Left lung (tissue), 10 donors: ENCODE measurements around the gene JARID2. TPM values are rescaled to one million over a fixed set of nuclear protein-coding genes. Genes with fewer than 3 reads are reported as not detected.
A peak's percentile ranks its signal among the peaks of the same experiment; 100 is the strongest.

Source experiments
- ATAC-seq: fragments of 200-7000 bp; cut with Tn5 transposase; one replicate; pipeline ENCODE4 v1.9.1; 2020; ENCODE audit warnings: moderate library complexity
- DNase-seq, 4 donors: peaks; one replicate each; pipeline ENCODE4 v3.0.0-alpha.2; 2013 to 2020
- H3K27ac ChIP-seq, 2 donors: fragments of 200-600 bp; sonication (generic) in 1 of 2; one replicate each; pipeline versions ENCODE4 v1.5.0 to v1.8.0; 2020 to 2021
- H3K27me3 ChIP-seq, 2 donors: fragments of 200-600 bp; sonication (generic) in 1 of 2; one replicate each; pipeline versions ENCODE4 v1.5.0 to v1.8.0; 2020 to 2021
- H3K36me3 ChIP-seq, 2 donors: fragments of 200-600 bp; sonication (generic) in 1 of 2; one replicate each; pipeline versions ENCODE4 v1.5.0 to v1.8.0; 2020 to 2021
- H3K4me1 ChIP-seq, 2 donors: fragments of 200-600 bp; one replicate each; pipeline ENCODE4 v1.8.0; 2021
- H3K4me3 ChIP-seq, 2 donors: fragments of 200-600 bp; sonication (generic) in 1 of 2; one replicate each; pipeline versions ENCODE4 v1.5.0 to v1.8.0; 2020 to 2021; ENCODE audit warnings: mild to moderate bottlenecking in 1 of 2
- H3K9me3 ChIP-seq, 2 donors: fragments of 200-600 bp; sonication (generic) in 1 of 2; one replicate each; pipeline versions ENCODE4 v1.5.0 to v1.8.0; 2020 to 2021
- intact Hi-C, 2 donors: fragments of 100-400 bp; cut with DNase I; formaldehyde crosslinking; loops; one replicate each; pipeline versions ENCODE4 v1.11.2 to v1.14.2; 2022
- polyA plus RNA-seq, 6 donors: library from polyadenylated mRNA; unstranded; fragments of 120-200 nt; gene quantifications; one replicate each; pipeline ENCODE4 v1.2.1, GENCODE V29; 2013; ENCODE audit not compliant: insufficient read length in 6 of 6
- total RNA-seq, 2 donors: library from RNA; stranded (reverse); fragmentation: NEBNext Ultra II Directional; extraction: Animal tissue kit (Norgen Biotek cat#: 25700); gene quantifications; one replicate each; pipeline ENCODE4 v1.2.1, GENCODE V29; 2021
- TF ChIP-seq, protein P1 (sequence below), 2 donors: fragments of 200-600 bp; sonication (generic) in 1 of 2; IDR thresholded peaks; one replicate each; pipeline versions ENCODE4 v1.5.0 to v1.8.0; 2021; ENCODE audit warnings: antibody characterized with exemption in 2 of 2
- donor health status: DM: no; HTN: yes; CAD: no.
- donor health status: DM: no; HTN: no; CAD: no.

Gene JARID2
- total and polyA plus RNA-seq, 8 donors, result 10.2 to 19.4 (median 17.8) TPM

DNA sequence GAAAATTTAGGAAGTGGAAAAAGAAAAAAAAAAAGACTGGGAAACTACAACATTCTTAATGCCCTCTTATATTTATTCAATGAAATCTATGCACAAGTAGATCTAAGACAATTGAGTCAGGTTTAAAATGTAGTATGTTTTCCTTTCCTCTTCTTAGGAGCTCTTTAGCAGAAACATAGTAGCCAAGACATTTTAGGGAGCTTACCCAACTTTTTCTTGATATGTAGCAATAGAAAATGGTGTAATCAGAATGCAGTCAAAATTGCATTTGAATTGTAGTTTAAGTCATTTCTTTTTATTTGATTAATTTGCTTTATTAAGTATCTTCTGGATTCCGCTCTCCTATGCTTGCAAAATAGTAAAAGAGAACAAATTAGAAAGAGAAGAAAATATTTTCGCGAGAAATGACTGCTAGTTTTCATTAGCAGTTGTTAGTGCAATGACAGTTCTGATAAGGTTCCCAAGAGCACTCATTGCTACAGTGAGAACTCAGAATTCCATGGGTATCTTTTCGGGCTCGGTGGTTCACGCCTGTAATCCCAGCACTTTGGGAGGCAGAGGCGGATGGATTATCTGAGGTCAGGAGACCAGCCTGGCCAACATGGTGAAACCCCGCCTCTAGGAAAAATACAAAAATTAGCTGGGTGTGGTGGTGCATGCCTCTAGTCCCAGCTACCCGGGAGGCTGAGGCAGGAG lies 52.2 kb downstream of the JARID2 start:
- Histone ChIP-seq H3K4me1 (peaks cover 11 to 73% of the 10 kb centered on the region in 2 donors), H3K9me3 (no peaks in the 10 kb centered on the region), H3K27me3 (no peaks in the 10 kb centered on the region), H3K27ac (peak overlapping the region in 1 of 2 donors; percentile 53), H3K4me3 (no peak overlapping the region), H3K36me3 (no peaks in the 10 kb centered on the region)
- DNase-seq (peak in 1 of 4 donors; percentile 50), ATAC-seq (peak; percentile 50)
- TF ChIP-seq, protein P1, sequence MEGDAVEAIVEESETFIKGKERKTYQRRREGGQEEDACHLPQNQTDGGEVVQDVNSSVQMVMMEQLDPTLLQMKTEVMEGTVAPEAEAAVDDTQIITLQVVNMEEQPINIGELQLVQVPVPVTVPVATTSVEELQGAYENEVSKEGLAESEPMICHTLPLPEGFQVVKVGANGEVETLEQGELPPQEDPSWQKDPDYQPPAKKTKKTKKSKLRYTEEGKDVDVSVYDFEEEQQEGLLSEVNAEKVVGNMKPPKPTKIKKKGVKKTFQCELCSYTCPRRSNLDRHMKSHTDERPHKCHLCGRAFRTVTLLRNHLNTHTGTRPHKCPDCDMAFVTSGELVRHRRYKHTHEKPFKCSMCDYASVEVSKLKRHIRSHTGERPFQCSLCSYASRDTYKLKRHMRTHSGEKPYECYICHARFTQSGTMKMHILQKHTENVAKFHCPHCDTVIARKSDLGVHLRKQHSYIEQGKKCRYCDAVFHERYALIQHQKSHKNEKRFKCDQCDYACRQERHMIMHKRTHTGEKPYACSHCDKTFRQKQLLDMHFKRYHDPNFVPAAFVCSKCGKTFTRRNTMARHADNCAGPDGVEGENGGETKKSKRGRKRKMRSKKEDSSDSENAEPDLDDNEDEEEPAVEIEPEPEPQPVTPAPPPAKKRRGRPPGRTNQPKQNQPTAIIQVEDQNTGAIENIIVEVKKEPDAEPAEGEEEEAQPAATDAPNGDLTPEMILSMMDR (IDR thresholded peaks at IDR 0.05), result no peak
- intact Hi-C loops, result no loop called here

DNA sequence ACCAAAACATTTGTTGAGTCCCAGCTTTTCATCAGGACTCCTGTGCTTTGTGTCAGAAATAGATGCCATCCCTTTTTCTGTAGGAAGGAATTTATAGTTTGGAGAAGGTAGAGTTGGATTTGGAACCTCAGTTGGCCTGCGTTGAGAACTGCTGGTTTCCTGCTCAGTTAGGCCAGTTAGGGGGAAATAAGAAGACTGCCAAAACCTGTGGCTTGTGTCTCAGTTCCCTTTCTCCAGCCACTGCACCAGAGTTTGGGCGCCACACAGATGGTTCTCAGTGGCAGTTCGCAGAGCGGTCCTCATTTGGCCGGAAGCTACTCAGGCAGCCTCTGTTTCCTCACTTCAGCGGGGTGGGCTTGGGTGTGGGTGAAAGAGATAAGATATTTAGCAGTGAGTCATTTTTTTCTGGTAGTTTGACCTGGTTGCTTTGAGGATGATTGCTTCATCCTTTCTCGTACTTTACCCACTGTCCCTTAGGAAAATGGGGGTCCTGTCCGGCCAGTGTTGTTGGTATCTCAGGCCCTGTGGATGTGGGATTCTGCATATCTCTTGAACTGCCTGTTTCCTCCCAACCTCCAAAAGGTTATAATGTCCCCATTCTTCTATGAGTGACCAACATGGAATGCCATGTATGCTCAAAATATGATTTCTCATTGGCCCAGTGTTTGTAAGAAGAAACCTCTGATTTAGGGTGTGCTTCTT lies 53.7 kb downstream of the JARID2 start:
- TF ChIP-seq, protein P1 (IDR thresholded peaks at IDR 0.05), result no peak
- Histone ChIP-seq H3K27me3 (no peaks in the 10 kb centered on the region), H3K27ac (peak overlapping the region in 1 of 2 donors; percentile 37), H3K36me3 (no peaks in the 10 kb centered on the region), H3K4me3 (no peak overlapping the region), H3K4me1 (peaks cover 11 to 72% of the 10 kb centered on the region in 2 donors), H3K9me3 (no peaks in the 10 kb centered on the region)
- intact Hi-C loops, result no loop called here
- peak; percentile 35 for ATAC-seq
- DNase-seq, result peak in 1 of 4 donors; percentile 53

DNA sequence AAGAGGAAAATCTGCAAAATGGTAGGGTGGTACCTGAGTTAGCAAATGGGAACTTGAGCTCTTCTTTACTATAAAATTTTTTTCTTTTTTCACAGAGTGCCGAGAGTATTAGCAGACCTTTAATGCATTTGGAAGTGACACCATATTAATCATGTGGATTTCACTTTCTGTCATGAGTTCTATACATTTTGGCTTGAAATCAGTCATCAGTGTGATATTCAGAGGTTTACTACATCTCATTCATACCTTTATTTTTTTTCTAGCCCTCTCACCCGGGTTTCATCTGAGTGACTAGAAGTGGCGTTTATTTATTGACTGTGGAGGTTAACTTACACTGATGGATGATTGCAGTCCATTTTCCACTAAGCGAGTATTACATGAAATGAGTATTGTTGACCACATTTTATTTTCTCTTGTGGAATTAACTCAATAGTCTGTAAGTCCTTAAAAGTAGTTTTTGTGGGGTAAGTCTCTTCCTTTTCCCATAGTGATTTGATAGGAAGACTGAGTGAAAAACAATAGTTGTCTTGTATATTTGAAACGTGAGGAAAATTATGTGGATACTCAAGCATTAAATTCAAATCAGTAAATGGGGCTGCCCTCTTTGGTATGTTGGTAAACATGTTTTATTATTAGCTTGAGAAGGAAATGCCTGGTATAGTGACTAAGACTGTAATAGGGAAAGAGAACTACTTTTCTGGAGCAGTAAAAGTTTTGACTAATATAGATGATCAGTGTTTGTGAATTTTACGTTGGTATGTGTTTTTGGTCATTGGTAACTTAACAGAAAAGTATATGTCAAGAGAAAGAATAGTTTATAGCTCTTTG lies 55.5 kb downstream of the JARID2 start:
- intact Hi-C loops, result no loop called here
- no peak overlapping the region for H3K27ac ChIP-seq
- no peak overlapping the region for H3K4me3 ChIP-seq
- ATAC-seq (no peak), DNase-seq (no peak)
- H3K4me1 ChIP-seq, result peaks cover 11 to 78% of the 10 kb centered on the region in 2 donors
- H3K27me3 ChIP-seq, result no peaks in the 10 kb centered on the region
- no peaks in the 10 kb centered on the region for H3K36me3 ChIP-seq
- TF ChIP-seq, protein P1 (IDR thresholded peaks at IDR 0.05), result no peak
- no peaks in the 10 kb centered on the region for H3K9me3 ChIP-seq

DNA sequence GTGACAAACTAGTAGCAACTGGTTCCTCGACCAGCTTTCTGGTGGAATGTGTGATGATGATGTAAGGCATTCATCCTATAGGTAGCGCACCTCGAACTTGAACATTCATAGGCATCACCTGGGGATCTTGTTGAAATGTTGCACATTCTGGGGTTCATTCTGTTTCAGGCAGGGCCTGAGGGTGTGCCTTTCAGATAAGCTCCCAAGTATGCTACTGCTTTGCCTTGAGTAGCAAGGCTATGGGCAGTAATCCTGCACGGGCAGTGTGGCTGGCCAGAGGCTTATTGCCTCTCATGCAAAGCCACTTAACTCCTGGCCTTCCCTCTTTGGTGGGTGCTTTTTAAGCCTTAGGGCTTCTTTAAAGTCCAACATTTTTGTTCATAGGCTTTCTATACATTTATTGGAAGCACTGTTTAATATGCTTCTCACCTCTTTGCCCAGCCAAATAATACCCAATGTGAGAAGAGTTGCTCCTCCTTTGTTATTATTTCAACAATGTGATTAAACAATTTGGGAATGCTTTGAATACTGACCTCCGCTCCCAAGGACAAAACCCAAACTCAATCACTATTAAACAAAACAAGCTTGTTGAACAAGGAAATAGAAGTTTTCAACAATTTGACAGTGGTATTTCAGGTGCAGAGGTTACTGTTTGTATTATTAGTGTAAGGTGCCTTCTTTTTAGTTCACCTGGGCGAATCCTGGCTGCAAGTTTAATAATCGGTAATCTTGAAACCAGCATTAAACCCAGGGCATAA lies 57.5 kb downstream of the JARID2 start:
- no peaks in the 10 kb centered on the region for H3K9me3 ChIP-seq
- TF ChIP-seq, protein P1 (IDR thresholded peaks at IDR 0.05), result no peak
- H3K4me1 ChIP-seq, result peaks cover 0 to 77% of the 10 kb centered on the region in 2 donors
- H3K27me3 ChIP-seq, result no peaks in the 10 kb centered on the region
- no peaks in the 10 kb centered on the region for H3K36me3 ChIP-seq
- DNase-seq, result no peak
- intact Hi-C loops, result no loop called here
- peak; percentile 72 for ATAC-seq
- no peak overlapping the region for H3K4me3 ChIP-seq
- no peak overlapping the region for H3K27ac ChIP-seq
